Activated T-helper 1 cell treated with anti-CD3 and anti-CD28 coated beads, Interleukin-12 subunit alpha, Interleukin-12 subunit beta, Interleukin-2, Interleukin-4 antibody, amounts not matched to agents 30 ng/mL and 10 ng/mL and 1 ng/mL, durations not matched to agents 14 hours and 24 hours and 36 hours (primary cell): ENCODE results near the gene SMIM30. TPM values are rescaled to one million over a fixed set of nuclear protein-coding genes. Genes with fewer than 3 reads are reported as not detected.

Source experiments
- total RNA-seq: library from RNA; stranded (reverse); gene quantifications from 2 replicates; pipeline ENCODE4 v1.2.3, GENCODE V29; 2022

SMIM30 gene
- total RNA-seq, 1 donor from 2014 or later, result 32.4 TPM

Other genes starting within 250 kb of the SMIM30 start
- gene GPR85, start 31.7 kb downstream of the SMIM30 start, total RNA-seq, result not detected in 2 replicates